Dedifferentiated amniotic fluid mesenchymal stem cell (primary cell): Measurements from ENCODE around the gene RGS7BP.

Source experiments
- DNase-seq: peaks from one replicate; pipeline ENCODE4 v3.0.0-alpha.2; 2016; ENCODE audit errors: extremely low spot score

Gene RGS7BP

DNA sequence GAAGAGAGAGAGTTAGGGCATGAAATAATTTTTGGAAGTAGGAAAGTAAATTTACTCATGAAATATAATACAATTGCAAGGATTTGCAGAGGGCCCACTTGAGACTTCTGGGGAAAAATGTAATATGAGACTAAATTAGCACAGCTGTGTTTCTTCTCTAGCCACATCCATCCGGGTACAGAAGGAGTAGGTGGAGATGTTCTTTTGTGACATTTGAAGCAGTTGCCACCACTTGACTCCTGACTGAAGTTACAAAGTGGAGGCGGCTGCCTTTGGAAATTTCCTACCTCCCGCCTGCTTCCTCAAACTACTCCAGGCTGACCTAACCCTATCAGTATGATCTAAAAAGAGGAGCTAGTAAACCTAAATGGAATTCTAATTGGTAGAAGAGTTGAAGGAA, 126.4 kb downstream of the RGS7BP start:
- peak; percentile 73 for DNase-seq

DNA sequence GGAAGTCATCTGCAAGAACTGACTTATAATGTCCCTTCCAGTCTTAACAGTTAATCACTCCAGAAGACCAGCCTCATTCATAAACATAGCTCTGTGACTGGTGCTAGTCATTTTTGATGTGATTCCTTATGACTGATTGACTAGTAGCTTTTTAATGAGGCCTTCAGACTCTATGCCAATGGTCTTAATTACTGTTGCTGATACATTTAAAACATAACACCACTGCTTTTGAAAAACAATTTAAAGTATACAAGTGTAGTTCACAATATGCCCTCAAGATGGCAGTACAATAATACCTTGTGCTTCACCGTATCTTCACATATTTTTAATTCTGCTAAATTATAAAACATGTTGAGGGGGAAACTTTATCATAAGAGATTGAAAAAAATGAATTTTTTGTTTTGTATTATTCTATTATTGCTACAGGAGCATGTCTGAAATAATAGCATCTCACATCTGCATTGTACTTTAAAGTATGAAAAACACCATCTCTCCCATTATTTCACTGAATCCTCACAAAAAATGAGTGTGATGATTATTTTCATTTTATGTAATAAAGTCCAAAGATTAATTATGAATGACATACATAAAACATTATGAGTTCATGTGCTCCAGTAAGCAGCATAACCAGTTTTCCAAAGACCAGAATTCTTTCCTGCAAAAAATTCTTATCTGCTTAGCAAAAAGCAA, 129.3 kb downstream of the RGS7BP start:
- peak; percentile 21 for DNase-seq

DNA sequence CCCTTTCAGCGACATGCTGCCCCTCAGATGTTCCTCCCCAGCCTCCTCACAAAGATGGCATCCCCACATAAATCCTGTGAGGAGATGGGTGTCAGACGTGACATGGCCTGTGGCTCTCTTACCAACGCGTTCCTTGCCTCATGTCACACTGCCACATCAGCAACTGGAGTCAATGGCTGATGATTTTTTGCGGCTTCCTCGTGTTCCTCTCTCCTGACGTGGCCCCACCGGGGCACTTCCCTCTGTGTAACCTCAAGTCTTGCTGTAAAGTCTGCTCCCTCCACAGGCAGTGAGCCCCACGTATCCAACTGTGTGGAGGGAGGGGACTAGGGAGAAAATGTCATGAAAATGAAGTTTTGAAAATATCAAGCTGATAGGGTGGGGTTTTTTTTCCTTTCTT, 131.3 kb downstream of the RGS7BP start:
- DNase-seq, result no peak

DNA sequence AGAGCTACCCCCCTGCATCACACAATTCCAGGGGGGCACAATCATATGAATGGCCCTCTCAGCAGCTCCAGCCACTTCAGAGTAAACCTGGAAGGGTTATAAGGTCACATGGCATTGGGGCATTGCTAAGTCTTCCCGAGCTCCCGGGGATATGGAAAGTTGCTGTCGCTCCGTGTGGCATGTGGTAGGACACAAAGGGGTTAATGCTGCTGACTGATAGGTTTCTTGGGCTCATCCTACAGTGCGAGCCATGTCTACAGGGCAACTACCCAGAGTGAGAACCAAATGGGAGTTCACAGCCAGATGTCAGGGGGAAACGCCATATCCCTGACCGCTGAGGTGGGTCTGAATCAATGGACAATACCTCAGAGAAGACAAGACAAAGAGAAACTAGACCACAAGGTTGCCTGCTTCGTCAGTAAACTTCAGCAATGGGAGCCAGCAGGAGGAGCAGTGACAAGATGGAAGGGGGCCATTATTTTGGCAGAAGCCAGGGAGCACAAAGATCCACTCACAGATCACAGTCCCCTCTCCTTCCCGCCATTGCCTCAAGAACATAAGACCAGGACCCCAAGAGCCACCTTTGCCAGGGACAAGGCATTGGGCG, 132.1 kb downstream of the RGS7BP start:
- no peak for DNase-seq

DNA sequence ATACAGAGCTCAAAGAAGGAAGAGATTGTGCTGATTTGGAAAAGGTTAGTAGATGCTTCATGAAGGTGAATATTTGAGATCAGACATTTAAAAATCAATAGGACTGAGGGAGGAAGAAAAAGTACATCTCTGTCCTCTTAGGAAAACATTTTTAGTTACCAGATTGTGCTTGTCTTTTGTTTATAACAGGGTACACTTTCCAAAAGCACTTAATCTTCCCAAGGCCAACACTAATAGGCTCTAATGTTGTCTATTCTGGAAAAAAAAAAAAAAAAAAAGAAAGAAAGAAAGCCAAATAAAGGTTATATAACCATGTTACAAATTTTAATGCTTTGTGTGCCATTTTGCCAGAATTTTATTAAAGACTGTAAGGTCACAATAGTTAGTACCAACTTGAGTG, 139.0 kb downstream of the RGS7BP start:
- DNase-seq, result no peak

DNA sequence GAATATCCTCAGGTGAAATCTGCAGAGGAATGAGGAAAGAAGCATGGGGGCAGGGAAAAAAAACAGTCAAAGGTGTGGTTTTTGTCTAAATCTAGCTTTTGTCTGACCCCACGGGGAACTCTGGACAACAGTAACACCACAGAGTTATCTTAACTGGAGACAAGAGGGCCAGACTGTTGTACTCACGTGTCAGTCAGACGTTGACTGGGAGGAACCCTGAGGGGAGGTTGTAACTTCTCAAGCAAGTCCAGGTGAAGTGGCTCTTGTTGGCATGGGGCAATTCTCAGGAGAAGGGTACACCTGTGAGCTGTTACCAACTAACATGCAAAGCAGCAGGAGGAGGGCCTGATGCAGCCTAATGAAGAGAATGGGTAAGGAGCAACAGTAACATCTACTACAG, 140.4 kb downstream of the RGS7BP start:
- DNase-seq, result no peak

DNA sequence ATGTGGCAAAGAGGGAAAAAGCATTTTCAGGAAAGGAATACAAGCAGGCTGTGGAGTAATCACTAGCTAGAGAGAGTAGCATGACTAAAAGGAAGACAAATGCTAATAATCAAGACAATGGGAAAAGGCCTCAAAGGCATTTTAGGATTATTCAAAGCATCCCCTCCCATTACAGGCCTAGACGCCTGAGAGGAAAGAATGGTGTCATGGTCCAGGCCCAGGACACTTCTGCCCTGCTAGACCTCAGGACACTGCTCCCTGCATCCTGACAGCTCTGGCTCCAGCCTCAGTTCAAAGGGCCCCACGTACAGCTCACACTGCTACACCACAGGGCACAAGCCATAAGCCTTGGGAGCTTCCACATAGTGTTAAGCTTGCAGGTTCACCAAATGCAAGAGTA, 143.7 kb downstream of the RGS7BP start:
- no peak for DNase-seq

DNA sequence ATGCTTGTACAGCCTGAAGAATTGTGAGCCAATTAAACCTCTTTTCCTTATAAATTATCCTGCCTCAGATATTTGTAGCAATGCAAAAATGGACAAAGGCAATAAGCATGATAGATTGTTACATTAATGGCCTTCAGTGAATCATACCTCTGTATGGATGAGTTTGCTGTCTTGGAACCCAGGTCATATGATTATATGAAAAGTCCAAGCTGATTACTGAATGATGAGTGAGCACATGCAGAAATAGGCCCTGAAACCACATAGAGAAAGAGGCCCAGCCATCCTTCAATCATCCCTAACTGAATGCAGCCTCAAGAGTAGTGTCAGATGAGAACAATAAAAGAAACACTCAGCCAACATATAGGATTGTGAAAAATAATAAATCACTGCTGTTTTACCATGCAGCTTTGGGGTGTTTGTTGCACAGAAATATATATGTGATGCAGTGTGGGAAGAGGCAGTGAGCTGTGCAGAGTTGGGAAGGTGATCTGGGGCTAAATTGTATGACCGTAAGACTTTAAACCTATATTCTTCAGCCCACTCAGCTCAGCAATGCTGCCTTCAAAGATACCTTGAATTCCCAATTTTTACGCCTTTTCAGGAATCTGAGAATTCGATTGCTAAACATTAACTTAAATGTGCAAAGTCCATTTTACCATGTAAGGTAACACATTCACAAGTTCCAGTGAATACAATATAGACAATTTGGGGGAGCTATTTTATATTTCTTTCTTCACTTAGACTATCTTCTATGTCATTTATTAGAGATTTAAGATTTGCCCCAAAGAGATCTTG, 148.1 kb downstream of the RGS7BP start:
- no peak for DNase-seq

DNA sequence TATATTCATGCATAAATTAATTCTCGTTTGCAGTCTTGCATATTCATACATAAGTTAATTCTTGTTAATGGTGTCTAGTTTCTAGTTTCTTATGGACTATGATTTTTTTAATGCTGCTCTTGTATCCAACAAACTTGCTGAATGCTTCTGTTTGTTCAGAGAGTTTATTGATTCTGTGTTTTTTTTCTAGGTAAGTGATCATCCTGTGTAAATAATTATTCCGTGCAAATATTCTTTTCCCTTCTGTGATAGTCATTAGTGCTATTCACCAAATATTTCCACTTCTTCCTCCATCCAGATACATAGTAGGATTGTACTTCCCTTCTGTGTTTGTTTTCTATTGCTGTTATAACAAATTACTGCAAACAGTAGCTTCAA, 148.7 kb downstream of the RGS7BP start:
- no peak for DNase-seq

DNA sequence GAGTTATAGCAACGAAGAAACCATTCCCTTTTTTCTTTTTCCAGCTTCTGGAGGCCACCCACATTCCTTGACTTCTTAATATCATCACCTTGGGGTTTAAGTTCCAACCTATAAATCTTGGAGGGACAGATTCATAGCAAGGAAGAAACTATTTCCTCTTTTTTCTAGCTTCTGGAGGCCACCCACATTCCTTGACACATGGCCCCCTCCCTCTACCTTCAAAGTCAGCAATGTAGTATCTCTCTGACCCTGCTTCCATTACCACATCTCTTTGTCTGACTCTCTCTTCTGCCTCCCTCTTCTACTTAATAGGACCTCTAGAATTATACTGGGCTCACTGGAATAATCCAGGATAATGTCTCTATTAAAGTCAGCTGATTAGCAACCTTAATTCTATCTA, 149.8 kb downstream of the RGS7BP start:
- DNase-seq, result no peak

DNA sequence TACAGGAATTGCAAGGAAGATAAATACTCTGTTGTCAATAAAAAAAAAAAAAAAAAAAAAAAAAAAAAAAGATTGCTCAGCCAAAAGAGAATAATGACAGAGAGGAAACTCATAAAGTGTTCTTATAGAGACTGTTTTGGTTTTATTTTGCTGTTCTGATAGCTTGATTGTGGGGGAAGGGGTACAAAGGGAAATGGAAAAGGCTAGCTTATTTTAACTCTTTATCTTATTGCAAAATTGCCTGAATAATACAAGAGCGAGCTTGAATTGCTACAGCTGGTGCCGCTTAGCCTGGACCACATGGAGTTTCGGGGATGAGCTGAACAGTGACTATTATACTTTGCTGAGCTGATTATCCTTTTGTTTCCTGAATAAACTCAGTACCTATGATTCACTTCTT, 153.5 kb downstream of the RGS7BP start:
- no peak for DNase-seq
